Measurements from ENCODE around the gene TRAPPC14. TPM values are rescaled to one million over a fixed set of nuclear protein-coding genes. Genes with fewer than 3 reads are reported as not detected.

The TRAPPC14 gene
- total and polyA plus RNA-seq, 2 of the 13 experiments (the other 11 are each of a cell fraction or from before 2014, with no cell fraction given), result 4.7 to 9.6 TPM

DNA sequence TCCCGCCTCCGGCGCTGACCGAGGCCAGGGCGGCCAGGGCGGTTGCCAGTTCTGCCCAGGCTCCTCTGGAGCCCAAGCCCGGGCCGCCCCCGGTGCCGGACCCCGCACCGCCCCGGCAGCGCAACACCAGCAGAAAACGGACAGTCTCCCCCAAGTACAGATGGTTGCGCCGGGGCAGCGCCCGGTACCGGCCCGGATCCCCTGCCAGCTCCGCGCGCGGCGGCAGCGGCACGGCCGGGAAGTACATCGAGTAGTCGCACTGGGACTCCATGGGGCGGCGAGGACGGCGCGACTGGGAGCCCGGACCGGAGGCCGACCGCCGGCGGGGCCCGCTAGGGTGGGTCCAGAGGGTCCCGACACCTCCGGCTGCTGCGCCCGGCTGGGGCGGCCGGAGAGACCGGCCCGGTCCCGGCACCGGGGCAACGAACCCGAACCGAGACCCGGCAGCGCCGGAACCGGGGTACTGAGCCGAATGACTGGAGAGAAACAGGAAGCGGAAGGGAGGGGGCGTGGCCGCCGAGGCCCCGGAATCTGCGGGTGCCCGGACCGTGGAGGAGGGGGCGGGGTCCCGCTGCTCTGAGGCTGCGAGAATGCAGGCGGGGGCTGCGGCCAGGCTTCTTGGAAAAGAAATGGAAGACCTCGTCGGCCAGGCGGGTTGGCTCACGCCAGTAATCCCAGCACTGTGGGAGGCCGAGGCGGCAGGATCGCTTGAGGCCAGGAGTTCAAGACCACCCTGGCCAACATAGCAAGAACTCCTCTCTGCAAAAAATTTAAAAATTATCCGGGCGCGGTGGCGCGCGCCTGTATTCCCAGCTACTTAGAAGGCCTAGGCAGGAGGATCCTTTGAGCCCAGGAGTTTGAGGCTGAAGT is at the start of gene TRAPPC14 (continued):
- TF ChIP-seq KDM5A (IDR thresholded peaks at IDR 0.05; ENCODE audit: borderline replicate concordance, low read length), result peak; percentile 41; the same call in 1 of the 2 replicates
- no peak for TF ChIP-seq DPF2 (CRISPR knock-in tag; IDR thresholded peaks at IDR 0.05; ENCODE audit: borderline replicate concordance, low read depth)
- TF ChIP-seq TSC22D2 (CRISPR knock-in tag; IDR thresholded peaks at IDR 0.05; ENCODE audit: borderline replicate concordance), result 0 out of 2 replicates have a peak, but pooled peaks have one; percentile 22
- no peak; the same call in 1 of the 2 replicates for TF ChIP-seq HOXA5 (CRISPR knock-in tag; IDR thresholded peaks at IDR 0.05)
- TF ChIP-seq, protein P1, sequence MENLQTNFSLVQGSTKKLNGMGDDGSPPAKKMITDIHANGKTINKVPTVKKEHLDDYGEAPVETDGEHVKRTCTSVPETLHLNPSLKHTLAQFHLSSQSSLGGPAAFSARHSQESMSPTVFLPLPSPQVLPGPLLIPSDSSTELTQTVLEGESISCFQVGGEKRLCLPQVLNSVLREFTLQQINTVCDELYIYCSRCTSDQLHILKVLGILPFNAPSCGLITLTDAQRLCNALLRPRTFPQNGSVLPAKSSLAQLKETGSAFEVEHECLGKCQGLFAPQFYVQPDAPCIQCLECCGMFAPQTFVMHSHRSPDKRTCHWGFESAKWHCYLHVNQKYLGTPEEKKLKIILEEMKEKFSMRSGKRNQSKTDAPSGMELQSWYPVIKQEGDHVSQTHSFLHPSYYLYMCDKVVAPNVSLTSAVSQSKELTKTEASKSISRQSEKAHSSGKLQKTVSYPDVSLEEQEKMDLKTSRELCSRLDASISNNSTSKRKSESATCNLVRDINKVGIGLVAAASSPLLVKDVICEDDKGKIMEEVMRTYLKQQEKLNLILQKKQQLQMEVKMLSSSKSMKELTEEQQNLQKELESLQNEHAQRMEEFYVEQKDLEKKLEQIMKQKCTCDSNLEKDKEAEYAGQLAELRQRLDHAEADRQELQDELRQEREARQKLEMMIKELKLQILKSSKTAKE (CRISPR knock-in tag; IDR thresholded peaks at IDR 0.05; ENCODE audit: borderline replicate concordance), result no peak
- TF ChIP-seq ZFP37 (CRISPR knock-in tag; IDR thresholded peaks at IDR 0.05; ENCODE audit: borderline replicate concordance), result no peak
- TF ChIP-seq HOXA9 (CRISPR knock-in tag; IDR thresholded peaks at IDR 0.05; ENCODE audit: borderline replicate concordance), result no peak
- no peak for TF ChIP-seq ZNF547 (CRISPR knock-in tag; IDR thresholded peaks at IDR 0.05)
- peak; percentile 65; the same call in 1 of the 2 replicates for TF ChIP-seq ZBTB20 (CRISPR knock-in tag; IDR thresholded peaks at IDR 0.05; ENCODE audit: borderline replicate concordance, low read depth)
- TF ChIP-seq U2AF1 (optimal IDR thresholded peaks at IDR 0.05; ENCODE audit: low read depth, low read length), result no peak
- TF ChIP-seq, protein P2, sequence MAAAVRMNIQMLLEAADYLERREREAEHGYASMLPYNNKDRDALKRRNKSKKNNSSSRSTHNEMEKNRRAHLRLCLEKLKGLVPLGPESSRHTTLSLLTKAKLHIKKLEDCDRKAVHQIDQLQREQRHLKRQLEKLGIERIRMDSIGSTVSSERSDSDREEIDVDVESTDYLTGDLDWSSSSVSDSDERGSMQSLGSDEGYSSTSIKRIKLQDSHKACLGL (CRISPR knock-in tag; IDR thresholded peaks at IDR 0.05), result no peak
- TF ChIP-seq JDP2 (CRISPR knock-in tag; IDR thresholded peaks at IDR 0.05; ENCODE audit: borderline replicate concordance), result no peak
- peak; percentile 55; the same call in 1 of the 2 replicates for TF ChIP-seq ZNF777 (CRISPR knock-in tag; IDR thresholded peaks at IDR 0.05)
- TF ChIP-seq POLR2AphosphoS5 (IDR thresholded peaks at IDR 0.05; ENCODE audit: low read depth, low read length), result peak; percentile 76
- TF ChIP-seq, protein P3, sequence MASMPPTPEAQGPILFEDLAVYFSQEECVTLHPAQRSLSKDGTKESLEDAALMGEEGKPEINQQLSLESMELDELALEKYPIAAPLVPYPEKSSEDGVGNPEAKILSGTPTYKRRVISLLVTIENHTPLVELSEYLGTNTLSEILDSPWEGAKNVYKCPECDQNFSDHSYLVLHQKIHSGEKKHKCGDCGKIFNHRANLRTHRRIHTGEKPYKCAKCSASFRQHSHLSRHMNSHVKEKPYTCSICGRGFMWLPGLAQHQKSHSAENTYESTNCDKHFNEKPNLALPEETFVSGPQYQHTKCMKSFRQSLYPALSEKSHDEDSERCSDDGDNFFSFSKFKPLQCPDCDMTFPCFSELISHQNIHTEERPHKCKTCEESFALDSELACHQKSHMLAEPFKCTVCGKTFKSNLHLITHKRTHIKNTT (CRISPR knock-in tag; IDR thresholded peaks at IDR 0.05), result no peak
- TF ChIP-seq ZNF431 (CRISPR knock-in tag; IDR thresholded peaks at IDR 0.05; ENCODE audit: borderline replicate concordance, low read depth), result no peak
- no peak for TF ChIP-seq POLR2AphosphoS2 (IDR thresholded peaks at IDR 0.05; ENCODE audit: low read depth, low read length)
- peak; percentile 70; the same call in 1 of the 2 replicates for TF ChIP-seq IRF2 (CRISPR knock-in tag; IDR thresholded peaks at IDR 0.05)
- peak; percentile 89 for TF ChIP-seq POLR2G (IDR thresholded peaks at IDR 0.05; ENCODE audit: low read depth, low read length)
- no peak for TF ChIP-seq SALL2 (CRISPR knock-in tag; IDR thresholded peaks at IDR 0.05)
- TF ChIP-seq SNAI1 (CRISPR knock-in tag; IDR thresholded peaks at IDR 0.05; ENCODE audit: borderline replicate concordance), result no peak
- no peak for TF ChIP-seq HHEX (CRISPR knock-in tag; IDR thresholded peaks at IDR 0.05)
- no peak for TF ChIP-seq FLYWCH1 (CRISPR knock-in tag; IDR thresholded peaks at IDR 0.05)
- TF ChIP-seq, protein P4, sequence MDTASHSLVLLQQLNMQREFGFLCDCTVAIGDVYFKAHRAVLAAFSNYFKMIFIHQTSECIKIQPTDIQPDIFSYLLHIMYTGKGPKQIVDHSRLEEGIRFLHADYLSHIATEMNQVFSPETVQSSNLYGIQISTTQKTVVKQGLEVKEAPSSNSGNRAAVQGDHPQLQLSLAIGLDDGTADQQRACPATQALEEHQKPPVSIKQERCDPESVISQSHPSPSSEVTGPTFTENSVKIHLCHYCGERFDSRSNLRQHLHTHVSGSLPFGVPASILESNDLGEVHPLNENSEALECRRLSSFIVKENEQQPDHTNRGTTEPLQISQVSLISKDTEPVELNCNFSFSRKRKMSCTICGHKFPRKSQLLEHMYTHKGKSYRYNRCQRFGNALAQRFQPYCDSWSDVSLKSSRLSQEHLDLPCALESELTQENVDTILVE (CRISPR knock-in tag; IDR thresholded peaks at IDR 0.05), result peak; percentile 92
- TF ChIP-seq ZNF569 (CRISPR knock-in tag; IDR thresholded peaks at IDR 0.05; ENCODE audit: borderline replicate concordance), result no peak
- no peak for TF ChIP-seq ZMYM2 (CRISPR knock-in tag; IDR thresholded peaks at IDR 0.05)

Data from HepG2 (cell line).